Fibroblast of the aortic adventitia (primary cell): ENCODE results near the gene GVQW3. TPM values are rescaled to one million over a fixed set of nuclear protein-coding genes. Genes with fewer than 3 reads are reported as not detected.
"Not testable (repeated sequence)": the region's sequence is repeated elsewhere in the genome, so short reads cannot be mapped to it uniquely, and the experiment has no call there.

Experiments
- DNase-seq: peaks from one replicate; pipeline ENCODE4 v3.0.0-alpha.2; 2010; ENCODE audit warnings: low read depth
- H3K4me3 ChIP-seq: 2 replicates; pipeline ENCODE4 v1.5.1; 2011; ENCODE audit warnings: low read depth, mild to moderate bottlenecking, control low read depth, low read length, moderate library complexity
- total RNA-seq: library from RNA; depleted of rRNA; stranded (reverse); fragments of >200 nt; gene quantifications from 2 replicates; pipeline ENCODE4 v1.2.3, GENCODE V29; 2012; ENCODE audit warnings: low replicate concordance
- TF ChIP-seq, protein P1 (sequence below): IDR thresholded peaks from 2 replicates; pipeline ENCODE4 v1.5.1; 2011; ENCODE audit warnings: mild to moderate bottlenecking, low read length, control low read depth, inconsistent platforms; ENCODE audit not compliant: insufficient read depth

GVQW3 gene
- total RNA-seq, 1 donor = 4.2 TPM

DNA sequence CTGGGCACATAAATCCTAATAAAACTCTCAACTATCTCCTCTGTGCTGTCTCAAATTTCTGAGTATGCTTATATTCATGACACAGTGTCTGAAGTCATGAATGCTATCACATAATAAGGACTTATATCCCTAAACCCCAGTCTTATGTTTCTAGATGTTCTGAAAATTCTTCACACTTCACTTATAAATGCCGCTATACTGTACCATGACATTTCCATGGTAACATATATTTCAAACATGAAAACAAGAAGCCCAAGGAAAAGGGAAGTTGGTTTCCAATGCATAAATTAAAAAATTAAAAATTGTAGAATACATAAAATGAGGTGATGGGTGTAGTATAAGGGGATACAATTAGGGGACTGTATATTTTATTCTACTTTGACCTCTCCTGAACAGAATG lies 11.7 kb downstream of the GVQW3 start:
- DNase-seq = no peak
- TF ChIP-seq, protein P1, sequence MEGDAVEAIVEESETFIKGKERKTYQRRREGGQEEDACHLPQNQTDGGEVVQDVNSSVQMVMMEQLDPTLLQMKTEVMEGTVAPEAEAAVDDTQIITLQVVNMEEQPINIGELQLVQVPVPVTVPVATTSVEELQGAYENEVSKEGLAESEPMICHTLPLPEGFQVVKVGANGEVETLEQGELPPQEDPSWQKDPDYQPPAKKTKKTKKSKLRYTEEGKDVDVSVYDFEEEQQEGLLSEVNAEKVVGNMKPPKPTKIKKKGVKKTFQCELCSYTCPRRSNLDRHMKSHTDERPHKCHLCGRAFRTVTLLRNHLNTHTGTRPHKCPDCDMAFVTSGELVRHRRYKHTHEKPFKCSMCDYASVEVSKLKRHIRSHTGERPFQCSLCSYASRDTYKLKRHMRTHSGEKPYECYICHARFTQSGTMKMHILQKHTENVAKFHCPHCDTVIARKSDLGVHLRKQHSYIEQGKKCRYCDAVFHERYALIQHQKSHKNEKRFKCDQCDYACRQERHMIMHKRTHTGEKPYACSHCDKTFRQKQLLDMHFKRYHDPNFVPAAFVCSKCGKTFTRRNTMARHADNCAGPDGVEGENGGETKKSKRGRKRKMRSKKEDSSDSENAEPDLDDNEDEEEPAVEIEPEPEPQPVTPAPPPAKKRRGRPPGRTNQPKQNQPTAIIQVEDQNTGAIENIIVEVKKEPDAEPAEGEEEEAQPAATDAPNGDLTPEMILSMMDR = no peak
- no peak overlapping the region for H3K4me3 ChIP-seq

DNA sequence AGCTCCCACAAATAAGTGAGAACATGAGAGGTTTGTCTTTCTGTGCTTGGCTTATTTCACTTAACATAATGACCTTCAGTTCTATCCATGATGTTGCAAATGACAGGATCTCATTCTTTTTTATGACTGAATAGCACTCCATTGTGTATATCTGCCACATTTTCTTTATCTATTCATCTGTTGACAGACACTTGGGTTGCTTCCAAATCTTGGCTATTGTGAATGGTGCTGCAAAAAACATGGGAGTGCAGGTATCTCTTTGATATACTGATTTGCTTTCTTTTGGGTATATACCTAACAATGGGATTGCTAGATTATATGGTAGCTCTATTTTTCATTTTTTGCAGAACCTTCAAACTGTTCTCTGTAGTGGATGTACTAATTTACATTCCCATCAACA lies 13.3 kb downstream of the GVQW3 start:
- TF ChIP-seq, protein P1 = no peak
- H3K4me3 ChIP-seq = no peak overlapping the region
- no peak for DNase-seq

DNA sequence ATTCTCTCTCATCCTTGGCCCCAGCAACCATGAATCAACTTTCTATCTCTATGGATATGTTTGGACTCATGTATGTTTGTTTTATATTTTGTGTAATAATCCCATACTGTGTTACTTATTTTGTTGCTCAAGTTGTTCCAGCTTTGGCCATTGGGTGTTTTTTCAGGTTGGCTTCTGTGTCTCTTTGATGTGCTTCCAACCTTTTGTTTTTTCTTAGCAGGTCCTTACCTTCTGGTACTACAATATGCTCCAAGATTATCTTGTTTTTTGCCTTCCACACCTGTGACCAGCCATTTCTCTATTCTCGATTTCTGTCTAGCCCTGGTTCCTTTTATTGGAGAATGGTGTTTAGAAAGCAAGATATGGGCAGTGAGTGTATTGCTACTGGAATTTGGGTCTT lies 14.2 kb downstream of the GVQW3 start:
- no peak for DNase-seq

DNA sequence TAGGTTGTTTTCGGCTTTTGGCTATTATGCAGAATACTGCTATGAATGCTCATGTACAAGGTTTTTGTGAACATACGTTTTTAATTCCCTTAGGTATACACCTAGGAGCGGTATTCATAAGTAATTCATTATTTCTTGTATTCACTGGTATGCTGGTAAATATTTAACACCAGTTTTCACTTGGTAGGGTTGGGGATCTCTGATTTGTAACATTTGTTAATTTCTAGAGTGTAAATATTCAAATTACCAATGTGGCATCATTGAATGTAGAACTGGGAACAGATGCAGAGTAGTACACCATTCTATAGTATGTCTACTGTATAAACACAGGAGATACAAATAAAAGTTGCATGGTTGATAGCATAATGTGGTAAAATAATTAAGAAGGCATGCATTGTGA lies 16.3 kb downstream of the GVQW3 start:
- TF ChIP-seq, protein P1 = no peak
- H3K4me3 ChIP-seq = no peak overlapping the region
- DNase-seq = no peak

More for the DNA sequence above, 14.2 kb downstream of the GVQW3 start:
- H3K4me3 ChIP-seq = no peak overlapping the region
- TF ChIP-seq, protein P1 = no peak

DNA sequence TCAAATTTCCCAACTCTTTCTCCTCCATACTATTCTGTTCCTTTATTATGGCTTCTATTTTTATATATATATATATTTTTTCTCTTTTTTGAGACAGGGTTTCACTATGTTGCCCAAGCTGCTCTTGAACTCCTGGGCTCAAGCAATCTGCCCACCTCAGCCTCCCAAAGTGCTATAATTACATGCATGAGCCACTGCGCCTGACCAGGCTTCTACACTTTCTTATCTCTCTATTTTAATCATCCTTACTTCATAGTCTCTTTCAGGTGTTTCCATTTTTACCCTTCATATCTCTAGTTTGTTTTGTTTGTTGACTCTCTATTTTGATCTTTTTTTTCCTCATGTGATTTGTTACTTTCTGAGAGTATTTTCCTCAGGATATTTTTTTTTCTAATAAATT lies 19.8 kb downstream of the GVQW3 start:
- TF ChIP-seq, protein P1 = no peak
- no peak overlapping the region for H3K4me3 ChIP-seq
- DNase-seq = no peak

DNA sequence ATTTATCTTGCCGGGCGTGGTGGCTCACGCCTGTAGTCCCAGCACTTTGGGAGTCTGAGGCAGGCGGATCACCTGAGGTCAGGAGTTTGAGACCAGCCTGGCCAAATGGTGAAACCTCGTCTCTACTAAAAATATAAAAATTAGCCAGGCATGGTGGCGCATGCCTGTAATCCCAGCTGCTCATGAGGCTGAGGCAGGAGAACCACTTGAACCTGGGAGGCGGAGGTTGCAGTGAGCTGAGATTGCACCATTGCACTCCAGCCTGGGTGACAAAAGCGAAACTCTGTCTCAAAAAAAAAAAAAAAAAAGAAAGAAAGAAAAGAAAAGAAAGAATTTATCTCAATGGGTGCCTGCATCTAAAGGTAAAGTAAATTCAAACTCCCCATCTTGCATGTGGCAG lies 20.4 kb downstream of the GVQW3 start:
- H3K4me3 ChIP-seq, DNase-seq: not testable (repeated sequence)

DNA sequence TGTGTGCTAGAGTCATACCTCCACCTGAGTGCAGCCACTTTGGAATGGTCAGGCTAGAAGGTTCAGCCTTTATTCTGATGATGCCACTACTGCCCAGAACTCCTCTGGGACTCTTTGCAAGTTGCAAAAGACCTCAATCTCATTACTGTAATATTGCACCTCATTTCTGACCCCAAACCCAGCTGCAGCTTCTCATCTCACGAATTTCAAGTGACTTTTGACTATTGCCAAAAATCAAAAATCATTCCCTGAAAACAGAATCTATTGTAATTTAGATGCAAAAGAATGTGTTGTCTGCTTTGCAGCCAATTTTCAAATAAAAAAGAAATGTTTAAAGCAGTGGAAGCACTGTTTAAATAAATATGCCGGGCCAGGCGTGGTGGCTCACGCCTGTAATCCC lies 25.2 kb downstream of the GVQW3 start:
- no peak for DNase-seq
- TF ChIP-seq, protein P1 = no peak
- no peak overlapping the region for H3K4me3 ChIP-seq
